ENCODE results near the gene APOBEC3B.
"Not testable (repeated sequence)": the region's sequence is repeated elsewhere in the genome, so short reads cannot be mapped to it uniquely, and the experiment has no call there.

APOBEC3B gene

GRCh38 chr22:39039306-39040126 lies 57.4 kb downstream of the APOBEC3B start:
- no peak for DNase-seq

- not testable (repeated sequence) for DNase-seq
These were observed 58.0 kb downstream of the APOBEC3B start for GRCh38 chr22:39040155-39040537.

- peak; percentile 8 for DNase-seq
These were observed 58.6 kb downstream of the APOBEC3B start, which contains the start of gene APOBEC3F for GRCh38 chr22:39040538-39041296. APOBEC3F (plus strand) TSS chr22:39040864; CDS start chr22:39040961, 97 bp downstream.

GRCh38 chr22:39041908-39042307 lies 59.8 kb downstream of the APOBEC3B start:
- no peak for DNase-seq

Measured in NCI-H2227 treated with DMSO at 0.1 percent for 48 hours (cell line).